IMR-90 (cell line): Measurements from ENCODE around the gene EYS. TPM values are rescaled to one million over a fixed set of nuclear protein-coding genes. Genes with fewer than 3 reads are reported as not detected.

Experiments used
- ATAC-seq: fragments of 200-7000 bp; cut with Tn5 transposase; 2 replicates; pipeline ENCODE4 v1.9.1; 2020; ENCODE audit warnings: low read depth, mild to moderate bottlenecking, moderate library complexity
- BruUV-seq: library from RNA; stranded (reverse); fragments of 400-500 nt; replicated peaks from 2 replicates; lab custom pipeline; 2021; lab: Mats Ljungman, UMichigan
- CTCF ChIA-PET: fragments of 300-600 bp; formaldehyde crosslinking; extraction: SDS; loops from one replicate; lab custom pipeline; 2021; ENCODE audit warnings: antibody characterized with exemption; lab: Yijun Ruan, JAX
- POLR2A ChIA-PET: fragments of 300-600 bp; sonication (Branson Sonifier 250); formaldehyde crosslinking; loops from one replicate; lab custom pipeline; 2022; ENCODE audit warnings: antibody characterized with exemption; ENCODE audit not compliant: unreplicated experiment; lab: Charles Lee
- DNase-seq: peaks from one replicate; pipeline ENCODE4 v3.0.0; 2013
- H2AFZ ChIP-seq: replicated peaks from 2 replicates; pipeline ENCODE3; 2013; ENCODE audit warnings: low read length, mild to moderate bottlenecking; ENCODE audit not compliant: poor library complexity
- H2AK5ac ChIP-seq: 2 replicates; pipeline ENCODE4 v1.6.1; 2013; ENCODE audit warnings: low read depth, low read length, inconsistent platforms
- H2AK9ac ChIP-seq: replicated peaks from 2 replicates; pipeline ENCODE3; 2013; ENCODE audit warnings: mild to moderate bottlenecking, low read depth, low read length, moderate library complexity; ENCODE audit not compliant: poor library complexity
- H2BK120ac ChIP-seq: 2 replicates; pipeline ENCODE4 v1.6.1; 2013; ENCODE audit warnings: low read depth, low read length, inconsistent platforms
- H2BK15ac ChIP-seq: 3 replicates; pipeline ENCODE4 v1.6.1; 2013; ENCODE audit warnings: low read depth, low read length, inconsistent platforms
- H2BK20ac ChIP-seq: 2 replicates; pipeline ENCODE4 v1.6.1; 2013; ENCODE audit warnings: low read depth, mild to moderate bottlenecking, inconsistent platforms, low read length, moderate library complexity
- H2BK5ac ChIP-seq: 2 replicates; pipeline ENCODE4 v1.6.1; 2013; ENCODE audit warnings: mild to moderate bottlenecking, low read depth, low read length, inconsistent platforms; ENCODE audit not compliant: poor library complexity, severe bottlenecking
- H3K14ac ChIP-seq: replicated peaks from 2 replicates; pipeline ENCODE4 v1.6.1; 2013; ENCODE audit warnings: low read depth, low read length, inconsistent platforms
- H3K18ac ChIP-seq: 2 replicates; pipeline ENCODE4 v1.6.1; 2013; ENCODE audit warnings: low read depth, low read length, control low read depth
- H3K23ac ChIP-seq: 2 replicates; pipeline ENCODE4 v1.6.1; 2013; ENCODE audit warnings: low read depth, low read length, inconsistent platforms
- H3K27ac ChIP-seq: 2 replicates; pipeline ENCODE4 v1.5.1; 2013; ENCODE audit warnings: mild to moderate bottlenecking, control low read depth, low read length; ENCODE audit not compliant: insufficient read depth
- H3K27me3 ChIP-seq: 2 replicates; pipeline ENCODE4 v1.6.1; 2013; ENCODE audit warnings: low read length; ENCODE audit not compliant: control insufficient read depth, insufficient read depth
- H3K36me3 ChIP-seq: 2 replicates; pipeline ENCODE4 v1.6.1; 2013; ENCODE audit warnings: low read length, mixed read lengths; ENCODE audit not compliant: control insufficient read depth, insufficient read depth
- H3K4ac ChIP-seq: 2 replicates; pipeline ENCODE4 v1.6.1; 2013; ENCODE audit warnings: low read depth, low read length, inconsistent platforms
- H3K4me1 ChIP-seq: 2 replicates; pipeline ENCODE4 v1.6.1; 2013; ENCODE audit warnings: low read length, mixed read lengths; ENCODE audit not compliant: control insufficient read depth, insufficient read depth
- H3K4me2 ChIP-seq: 2 replicates; pipeline ENCODE4 v1.6.1; 2013; ENCODE audit warnings: low read depth, mild to moderate bottlenecking, control low read depth, low read length, moderate library complexity
- H3K4me3 ChIP-seq: 2 replicates; pipeline ENCODE4 v1.5.1; 2013; ENCODE audit warnings: low read depth, mild to moderate bottlenecking, control low read depth, low read length, moderate library complexity; ENCODE audit not compliant: insufficient read depth
- H3K56ac ChIP-seq: 2 replicates; pipeline ENCODE4 v1.6.1; 2013; ENCODE audit warnings: low read length, inconsistent platforms; ENCODE audit not compliant: insufficient read depth; ENCODE audit errors: extremely low read depth
- H3K79me1 ChIP-seq, 2 experiments: 2 replicates each; pipeline ENCODE4 v1.6.1; 2013; ENCODE audit warnings: low read length in 2 of 2, inconsistent platforms in 1 of 2, low read depth in 1 of 2
- H3K9ac ChIP-seq: 2 replicates; pipeline ENCODE4 v1.6.1; 2013; ENCODE audit warnings: low read depth, low read length, control low read depth
- H3K9me1 ChIP-seq: 2 replicates; pipeline ENCODE4 v1.6.1; 2013; ENCODE audit warnings: low read length, inconsistent platforms; ENCODE audit not compliant: insufficient read depth
- H3K9me3 ChIP-seq: 2 replicates; pipeline ENCODE4 v1.6.1; 2013; ENCODE audit warnings: low read length; ENCODE audit not compliant: control insufficient read depth, insufficient read depth
- H4K20me1 ChIP-seq: 2 replicates; pipeline ENCODE4 v1.6.1; 2013; ENCODE audit warnings: low read length, inconsistent platforms; ENCODE audit not compliant: insufficient read depth
- H4K5ac ChIP-seq: 2 replicates; pipeline ENCODE4 v1.6.1; 2013; ENCODE audit warnings: mild to moderate bottlenecking, low read depth, low read length, control low read depth
- H4K8ac ChIP-seq, 2 experiments: 2 replicates each; pipeline ENCODE4 v1.6.1; 2013; ENCODE audit warnings: low read depth in 2 of 2, low read length in 2 of 2, control low read depth in 1 of 2, inconsistent platforms in 1 of 2
- H4K91ac ChIP-seq: 2 replicates; pipeline ENCODE4 v1.6.1; 2013; ENCODE audit warnings: low read depth, low read length, inconsistent platforms; ENCODE audit not compliant: insufficient read depth
- CTCF ChIP-seq: conservative IDR thresholded peaks from 2 replicates; pipeline ENCODE4 v1.5.1; 2012; ENCODE audit warnings: mild to moderate bottlenecking, low read depth, low read length, improper control_type of control experiment
- RCOR1 ChIP-seq: IDR thresholded peaks from 2 replicates; pipeline ENCODE4 v1.6.1; 2012; ENCODE audit warnings: mild to moderate bottlenecking, low read length, improper control_type of control experiment; ENCODE audit not compliant: insufficient replicate concordance
- WGBS, 2 experiments: methylation state at CpG; one replicate each; pipeline versions ENCODE4 v1.1.5 to v1.1.7; 2013; ENCODE audit warnings: missing lambda C conversion rate in 2 of 2; ENCODE audit not compliant: insufficient read length in 1 of 2; ENCODE audit errors: extremely low coverage in 2 of 2; 5-methylcytosine and 5-hydroxymethylcytosine counted together
- dilution Hi-C: fragments of 300-500 bp; cut with HindIII; formaldehyde crosslinking; loops from one replicate; pipeline ENCODE4 v1.14.3; 2018; ENCODE audit warnings: low sequenced_read_pairs; ENCODE audit not compliant: unreplicated experiment
- in situ Hi-C: fragments of 300-500 bp; cut with MboI; formaldehyde crosslinking; loops from 3 replicates; pipeline ENCODE4 v1.14.3; 2019; ENCODE audit warnings: low sequenced_read_pairs, inconsistent platforms, mixed read lengths
- intact Hi-C: fragments of 100-400 bp; cut with micrococcal nuclease; formaldehyde crosslinking; loops from 2 replicates; pipeline ENCODE4 v1.10.0; 2022
- polyA plus RNA-seq, 3 experiments: library from polyadenylated mRNA; depleted of rRNA; stranded (reverse); fragments of >200 nt; gene quantifications; 2 replicates each; pipeline ENCODE4 v1.2.3, GENCODE V29; 2012; ENCODE audit warnings: low replicate concordance in 1 of 3
- total RNA-seq: library from RNA; depleted of rRNA; stranded (reverse); fragments of >200 nt; gene quantifications from 2 replicates; pipeline ENCODE4 v1.2.3, GENCODE V29; 2012

The EYS gene
- total and polyA plus RNA-seq, 2 of the 4 experiments (the other 2 are of a cell fraction) = under 0.01 TPM; not detected in 1

GRCh38 chr6:63792736-63793464 is 1914.1 kb downstream of the EYS start:
- Histone ChIP-seq H4K20me1 (no peaks in the 10 kb centered on the region), H3K27me3 (no peaks in the 10 kb centered on the region), H3K36me3 (no peaks in the 10 kb centered on the region), H2AFZ (no peak overlapping the region), H4K91ac (no peak overlapping the region), H3K9ac (no peak overlapping the region), H3K9me3 (no peaks in the 10 kb centered on the region), H2BK20ac (no peak overlapping the region), H3K56ac (no peak overlapping the region), H3K27ac (no peak overlapping the region), H3K18ac (no peak overlapping the region), H3K23ac (no peak overlapping the region), H2BK5ac (no peak overlapping the region), H3K9me1 (no peaks in the 10 kb centered on the region), H3K79me1 (no peaks in the 10 kb centered on the region), H3K4me3 (no peak overlapping the region), H2AK5ac (no peak overlapping the region), H3K4me2 (no peak overlapping the region), H4K5ac (no peak overlapping the region), H4K8ac (no peak overlapping the region), H2AK9ac (no peak overlapping the region), H2BK15ac (no peak overlapping the region), H3K14ac (no peak overlapping the region), H3K4ac (no peak overlapping the region), H2BK120ac (no peak overlapping the region), H3K4me1 (peaks cover 1% of the 10 kb centered on the region; the same call in 1 of the 2 replicates)
- DNase-seq (no peak), ATAC-seq (no peak)
- dilution Hi-C loops (no loop called here), intact Hi-C loops (no loop called here), in situ Hi-C loops (no loop called here)
- POLR2A ChIA-PET = no interaction called here
- CTCF ChIA-PET = no interaction called here
- TF ChIP-seq RCOR1 (no peak), CTCF (no peak)
- BruUV-seq = no TSS peak
- no CpG with 5 or more reads among the region's 3 CpGs for WGBS, 2 experiments
